ENCODE results near the gene C19orf33. TPM values are rescaled to one million over a fixed set of nuclear protein-coding genes. Genes with fewer than 3 reads are reported as not detected.

C19orf33 gene
- total and polyA plus RNA-seq, 4 donors: 2.0 to 259 (median 12.5) TPM

Other genes starting within 250 kb of the C19orf33 start
- gene DPF1, start 80.0 kb upstream of the C19orf33 start, total RNA-seq: 1 to 10 TPM; 1.3 to 2.1 TPM
- under 1 TPM in 1 of 2 donors, not detected in 1; 0.72 TPM for gene DPF1, start 80.0 kb upstream of the C19orf33 start, polyA plus RNA-seq
- 100 to 1,000 TPM; 306 to 783 TPM for gene PPP1R14A, start 47.9 kb upstream of the C19orf33 start, total RNA-seq
- gene PPP1R14A, start 47.9 kb upstream of the C19orf33 start, polyA plus RNA-seq: 1,000 to 10,000 TPM; 1,120 to 1,551 TPM
- gene SPINT2, start 39.7 kb upstream of the C19orf33 start, total RNA-seq: 100 to 1,000 TPM; 146 to 155 TPM
- gene SPINT2, start 39.7 kb upstream of the C19orf33 start, polyA plus RNA-seq: 100 to 1,000 TPM; 238 to 292 TPM
- 10 to 100 TPM; 19.5 to 25.8 TPM for gene YIF1B, start 11.7 kb downstream of the C19orf33 start, total RNA-seq
- gene YIF1B, start 11.7 kb downstream of the C19orf33 start, polyA plus RNA-seq: 10 to 100 TPM; 24.9 to 75.9 TPM
- gene KCNK6, start 15.6 kb downstream of the C19orf33 start, total RNA-seq: 10 to 100 TPM; 13.1 to 18.7 TPM
- gene KCNK6, start 15.6 kb downstream of the C19orf33 start, polyA plus RNA-seq: 10 to 100 TPM; 23.5 to 25.2 TPM
- 10 to 100 TPM in 1 of 2 donors, 1 to 10 TPM in 1; 6.9 to 10.7 TPM for gene CATSPERG, start 31.6 kb downstream of the C19orf33 start, total RNA-seq
- gene CATSPERG, start 31.6 kb downstream of the C19orf33 start, polyA plus RNA-seq: 1 to 10 TPM; 1.1 to 2.6 TPM
- gene PSMD8, start 70.3 kb downstream of the C19orf33 start, total RNA-seq: 100 to 1,000 TPM in 1 of 2 donors, 10 to 100 TPM in 1; 92.4 to 119 TPM
- 100 to 1,000 TPM in 1 of 2 donors, 10 to 100 TPM in 1; 95.5 to 108 TPM for gene PSMD8, start 70.3 kb downstream of the C19orf33 start, polyA plus RNA-seq
- gene GGN, start 83.8 kb downstream of the C19orf33 start, total RNA-seq: 1 to 10 TPM; 3.3 to 4.7 TPM
- gene GGN, start 83.8 kb downstream of the C19orf33 start, polyA plus RNA-seq: 1 to 10 TPM in 1 of 2 donors, under 1 TPM in 1; 0.50 to 6.9 TPM
- 10 to 100 TPM; 19.6 to 26.1 TPM for gene SPRED3, start 84.4 kb downstream of the C19orf33 start, total RNA-seq
- gene SPRED3, start 84.4 kb downstream of the C19orf33 start, polyA plus RNA-seq: 10 to 100 TPM in 1 of 2 donors, 1 to 10 TPM in 1; 1.9 to 11.3 TPM
- gene FAM98C, start 98.8 kb downstream of the C19orf33 start, total RNA-seq: 10 to 100 TPM; 14.5 to 19.6 TPM
- gene FAM98C, start 98.8 kb downstream of the C19orf33 start, polyA plus RNA-seq: 10 to 100 TPM; 10.3 to 32.0 TPM
- gene RASGRP4, start 122.0 kb downstream of the C19orf33 start, total RNA-seq: 1 to 10 TPM; 4.1 to 9.8 TPM
- 1 to 10 TPM in 1 of 2 donors, under 1 TPM in 1; 0.54 to 4.1 TPM for gene RASGRP4, start 122.0 kb downstream of the C19orf33 start, polyA plus RNA-seq
- gene RYR1, start 129.4 kb downstream of the C19orf33 start, total RNA-seq: 1 to 10 TPM; 1.0 to 5.4 TPM
- gene RYR1, start 129.4 kb downstream of the C19orf33 start, polyA plus RNA-seq: 1 to 10 TPM in 1 of 2 donors, under 1 TPM in 1; 0.38 to 1.3 TPM